Hematopoietic multipotent progenitor cell treated with erythropoietin and hydrocortisone succinate and interleukin-3 and kit ligand, for 6 days (in vitro differentiated cells): Measurements from ENCODE around the gene FYN.
A peak's percentile ranks its signal among the peaks of the same experiment; 100 is the strongest.

Source experiments
- DNase-seq: peaks from one replicate; pipeline ENCODE4 v3.0.0-alpha.2; 2015

FYN gene

DNA sequence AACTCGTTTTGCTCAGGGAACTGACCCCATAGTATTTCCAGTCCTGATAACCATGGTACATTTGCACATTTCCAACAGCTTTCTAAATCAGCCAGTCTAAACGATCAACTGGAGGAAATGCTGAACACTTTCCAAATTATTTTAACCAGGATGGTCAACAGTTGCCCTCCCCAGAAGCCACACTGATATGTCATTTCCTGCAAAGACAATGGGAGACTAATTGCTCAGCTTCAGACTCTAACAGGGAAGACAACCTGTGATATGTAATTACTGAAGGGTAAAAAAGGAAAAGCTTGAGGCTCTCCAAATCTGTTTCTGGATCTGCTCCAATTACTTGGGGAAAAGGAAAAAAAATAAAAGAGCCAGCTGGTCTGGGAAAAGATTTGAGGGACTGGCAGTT lies 88.8 kb downstream of the FYN start:
- no peak for DNase-seq

GRCh38 chr6:111782887-111783466 lies 90.3 kb downstream of the FYN start:
- DNase-seq, result no peak

- no peak for DNase-seq
Measured at GRCh38 chr6:111782192-111782809, 91.0 kb downstream of the FYN start.

DNA sequence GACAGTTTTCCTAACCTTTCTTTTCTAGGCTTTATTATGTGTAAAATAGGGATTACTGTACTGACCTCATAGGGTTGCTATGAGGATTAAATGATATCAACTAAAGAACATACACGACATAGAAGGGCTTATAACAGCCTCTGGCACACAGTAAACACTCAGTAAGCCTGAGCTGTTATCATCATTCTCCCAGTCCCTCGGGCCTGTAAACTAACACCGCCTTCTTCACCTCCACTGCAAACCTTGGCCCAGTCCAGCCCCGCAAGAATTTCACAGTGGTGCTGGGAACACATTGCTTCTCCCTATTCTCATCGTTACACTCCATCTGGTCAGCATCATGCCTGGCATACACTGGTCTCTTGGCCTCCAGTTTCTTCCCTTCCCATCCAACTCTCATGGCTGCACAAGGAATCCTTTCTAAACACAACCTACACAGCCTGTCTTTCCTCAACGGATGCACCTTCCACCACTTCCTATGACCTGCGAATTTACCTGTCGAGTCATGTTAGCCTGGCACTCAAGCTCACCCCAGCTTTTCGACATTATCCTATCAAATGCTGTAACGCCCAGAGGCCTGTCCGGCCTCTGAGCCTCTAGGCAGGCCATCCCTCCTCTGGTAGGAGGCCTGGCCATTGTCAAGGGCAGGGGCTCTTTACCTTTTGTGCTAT lies 92.1 kb downstream of the FYN start:
- DNase-seq, result peak; percentile 48

DNA sequence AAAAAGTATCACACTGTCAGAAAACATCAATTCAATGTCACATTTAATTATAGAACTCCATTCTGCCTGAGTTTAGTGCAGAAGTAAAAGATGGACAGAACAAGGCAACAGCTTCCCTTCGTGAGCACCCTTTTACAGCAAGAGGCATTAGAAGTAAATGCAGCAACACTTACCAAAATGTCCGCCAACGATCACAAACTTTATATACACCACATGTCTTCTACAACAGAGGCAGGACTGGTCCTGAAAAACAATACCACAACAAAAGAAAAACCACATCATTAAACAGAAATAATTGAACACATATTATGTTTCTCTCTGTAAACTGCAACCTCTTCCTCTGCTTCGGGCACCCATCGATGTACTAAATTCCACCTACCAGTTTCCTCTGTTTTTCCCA lies 92.9 kb downstream of the FYN start:
- DNase-seq, result no peak

GRCh38 chr6:111779660-111780059 lies 93.6 kb downstream of the FYN start:
- DNase-seq, result no peak

GRCh38 chr6:111779031-111779430 lies 94.2 kb downstream of the FYN start:
- DNase-seq, result no peak

DNA sequence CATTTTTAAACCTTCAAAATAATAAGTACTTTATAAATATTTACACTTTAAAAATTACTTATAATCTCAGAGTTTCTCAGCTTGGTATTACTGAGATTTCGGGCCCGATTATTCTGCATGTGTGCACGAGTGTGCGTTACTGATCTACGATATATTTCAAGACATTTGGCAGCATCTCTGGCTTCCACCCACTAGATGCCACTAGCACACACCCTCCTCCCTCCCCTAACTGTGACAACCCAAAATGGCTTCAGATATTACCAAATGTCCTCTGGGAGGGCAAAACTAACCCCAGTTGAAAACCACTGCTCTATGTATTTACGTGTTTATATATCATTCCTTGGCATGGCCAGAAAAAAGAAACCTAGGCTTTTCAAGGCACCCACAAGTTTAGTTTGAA lies 95.9 kb downstream of the FYN start:
- peak; percentile 47 for DNase-seq

- DNase-seq, result no peak
Measured at GRCh38 chr6:111776236-111777221, 96.7 kb downstream of the FYN start.

DNA sequence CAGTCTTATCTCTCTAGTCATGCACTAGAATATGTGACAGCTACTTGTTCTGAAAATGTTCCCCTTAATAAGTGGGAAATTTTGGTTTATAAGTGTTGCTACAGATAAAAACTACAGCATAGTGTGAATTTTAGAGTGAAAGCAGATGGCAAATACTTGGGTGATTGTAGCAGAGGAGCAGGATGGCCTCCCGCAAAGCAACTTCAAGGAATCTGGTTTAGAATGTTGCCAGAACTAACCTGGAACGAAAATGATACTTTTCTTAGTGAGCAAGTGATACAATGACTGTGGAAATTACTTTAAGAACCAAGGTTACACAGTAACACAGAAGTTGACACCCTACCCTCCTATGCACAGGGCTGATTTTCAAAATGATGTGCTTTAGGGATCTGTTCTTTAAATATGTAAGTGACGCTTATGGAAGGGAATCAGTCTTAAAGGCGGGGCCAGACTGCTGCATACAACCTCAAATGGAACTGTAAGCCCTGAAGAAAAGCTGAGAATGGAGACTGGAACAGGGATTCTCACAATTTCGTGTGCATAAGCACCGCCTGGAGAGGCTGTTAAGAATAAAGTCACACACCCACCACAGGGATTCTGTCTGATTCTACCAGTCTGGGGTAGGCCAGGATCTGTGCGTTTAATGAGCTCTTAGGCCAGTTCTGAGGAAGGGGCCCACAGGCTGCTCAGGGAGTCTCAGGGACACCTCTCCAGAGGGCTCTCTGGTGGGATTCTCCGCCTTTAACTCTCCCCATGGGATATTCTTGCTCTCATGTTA lies 97.9 kb downstream of the FYN start:
- DNase-seq, result no peak

DNA sequence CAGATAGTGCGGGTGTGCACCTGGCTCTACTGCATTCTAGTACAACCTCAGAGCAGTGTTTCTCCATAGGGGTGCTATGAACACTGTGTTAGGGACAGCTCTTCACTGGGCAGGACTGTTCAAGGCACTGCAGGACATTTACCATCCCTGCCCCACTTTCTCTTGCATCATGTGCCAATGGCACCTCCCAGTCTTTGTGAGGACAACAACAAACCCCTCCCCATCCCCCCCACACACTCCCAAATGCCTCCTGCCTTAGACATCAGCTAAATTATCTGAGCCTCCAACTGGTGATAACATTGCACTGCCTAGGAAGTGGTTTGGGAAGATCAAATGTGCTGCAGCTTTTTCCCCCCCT lies 98.9 kb downstream of the FYN start:
- DNase-seq, result no peak

GRCh38 chr6:111773501-111774345 lies 99.5 kb downstream of the FYN start:
- no peak for DNase-seq

- no peak for DNase-seq
Measured at GRCh38 chr6:111772381-111772780, 100.9 kb downstream of the FYN start.

GRCh38 chr6:111771629-111772028 lies 101.6 kb downstream of the FYN start:
- no peak for DNase-seq

GRCh38 chr6:111771094-111771432 lies 102.2 kb downstream of the FYN start:
- DNase-seq, result no peak

GRCh38 chr6:111770263-111771093 lies 102.8 kb downstream of the FYN start:
- no peak for DNase-seq

DNA sequence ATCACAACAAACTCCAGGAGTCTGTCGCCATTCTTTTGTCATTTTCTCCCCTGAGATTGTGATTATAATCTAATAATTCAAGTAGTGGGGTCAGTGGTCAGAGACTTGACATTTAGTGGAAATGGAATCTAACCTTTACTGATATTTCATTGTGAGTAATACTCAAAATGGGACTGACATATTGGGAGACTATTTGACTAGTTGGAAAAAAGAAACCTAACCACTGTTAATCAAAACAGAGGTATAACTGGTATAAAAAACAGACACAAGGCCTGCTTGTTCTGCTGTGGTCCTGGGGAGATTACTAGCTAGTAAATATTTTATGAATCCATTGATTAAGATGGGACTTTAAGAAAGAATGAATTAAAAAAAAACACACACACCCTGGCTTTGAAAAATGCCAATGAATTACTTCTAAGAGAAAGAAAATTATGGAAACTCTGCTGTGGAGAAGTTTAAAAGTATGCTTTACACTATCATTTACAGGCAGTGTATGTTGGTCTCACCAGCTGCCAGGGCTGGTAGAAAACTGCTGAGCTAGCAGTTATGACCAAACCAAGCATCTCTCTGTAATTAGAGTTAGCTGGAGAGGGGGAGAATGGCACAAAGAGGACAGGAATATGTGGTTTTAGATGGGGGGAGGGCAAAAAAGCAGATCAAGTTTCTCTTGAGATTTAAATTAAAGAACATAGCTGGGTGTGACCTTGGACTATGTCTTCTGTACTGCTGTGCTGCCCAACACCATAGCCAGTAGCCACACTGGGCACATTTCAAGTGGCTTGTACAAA lies 103.7 kb downstream of the FYN start:
- no peak for DNase-seq

DNA sequence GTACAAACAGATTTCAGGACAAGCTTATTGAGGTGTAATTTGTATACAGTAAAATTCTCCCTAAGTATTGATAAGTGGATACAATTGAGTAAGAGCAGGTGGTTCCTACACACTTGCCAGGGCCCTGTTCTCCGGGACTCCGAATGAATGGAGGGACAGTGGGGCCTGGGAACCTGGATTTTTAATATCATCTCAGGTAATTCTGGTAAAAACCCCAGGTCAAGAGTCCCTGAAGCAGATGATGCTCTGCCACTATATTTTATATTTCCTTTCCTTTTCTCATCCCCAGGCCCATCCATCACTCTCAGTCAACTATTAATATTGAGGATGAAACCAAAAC lies 104.9 kb downstream of the FYN start:
- DNase-seq, result no peak

DNA sequence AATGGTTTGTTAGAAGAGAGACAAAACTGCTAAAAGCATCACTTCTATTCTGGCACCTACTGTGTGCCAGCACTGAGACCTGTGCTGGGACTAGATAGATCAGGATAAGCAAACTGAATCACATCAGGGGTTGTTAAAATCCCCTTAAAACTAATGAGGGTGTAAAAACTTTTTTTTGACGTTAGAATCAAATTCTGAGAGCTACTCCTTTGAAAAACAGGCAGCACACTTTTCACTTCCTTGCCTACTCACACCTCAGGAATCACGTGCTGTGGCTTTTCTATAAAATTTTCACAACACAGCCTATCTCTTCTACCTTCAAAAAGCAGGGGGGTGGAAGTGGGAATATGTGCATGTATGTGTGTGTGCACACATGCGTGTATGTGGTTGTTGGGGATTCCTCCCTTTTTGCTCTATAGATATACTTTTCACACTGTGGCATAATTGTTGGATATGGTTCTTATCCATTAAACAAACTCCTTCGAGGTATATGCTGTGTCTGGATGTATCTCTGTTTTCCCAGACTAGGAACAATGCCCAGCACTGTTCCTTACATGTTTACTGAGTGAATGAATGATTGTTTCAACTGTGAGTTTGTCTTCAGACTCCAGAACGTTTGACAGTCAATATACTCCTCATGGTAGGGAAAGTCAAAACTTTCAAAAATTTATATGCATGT lies 105.4 kb downstream of the FYN start:
- no peak for DNase-seq
